Non-pigmented ciliary epithelial cell (primary cell): ENCODE results near the gene FANCC.
A peak's percentile ranks its signal among the peaks of the same experiment; 100 is the strongest.
"Not testable (repeated sequence)": the region's sequence is repeated elsewhere in the genome, so short reads cannot be mapped to it uniquely, and the experiment has no call there.

ENCODE experiments used
- DNase-seq: peaks from one replicate; pipeline ENCODE4 v3.0.0-alpha.2; 2010; ENCODE audit warnings: low read depth

Gene FANCC

GRCh38 chr9:95280745-95281144 is 36.8 kb downstream of the FANCC start:
- DNase-seq = no peak

GRCh38 chr9:95277509-95277908 is 40.0 kb downstream of the FANCC start:
- no peak for DNase-seq

DNA sequence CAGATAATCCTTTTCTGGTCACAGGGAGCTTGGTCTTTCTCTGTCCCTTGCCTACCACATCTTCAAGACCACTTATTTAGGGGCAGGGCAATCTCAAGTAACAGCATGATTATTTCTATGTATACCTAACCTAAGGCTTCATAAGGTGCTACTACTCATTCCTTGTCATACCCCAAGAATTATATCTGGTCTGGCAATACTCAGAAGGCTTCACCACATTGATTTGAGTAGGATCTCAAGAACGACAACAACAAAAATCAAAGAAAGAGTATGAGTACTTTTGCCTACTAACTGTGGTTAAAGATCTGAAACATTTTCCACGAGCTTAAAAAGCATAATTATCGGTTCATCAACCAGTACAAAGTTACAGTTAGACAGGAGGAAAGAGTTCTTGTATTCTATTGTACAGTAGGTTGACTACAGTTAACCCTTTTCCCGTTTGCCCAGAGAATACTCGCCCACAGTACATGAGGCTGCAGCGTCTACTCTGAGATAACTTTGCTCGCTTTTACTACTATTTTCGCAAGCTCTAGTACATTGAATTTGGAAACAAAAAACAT is 41.0 kb downstream of the FANCC start:
- no peak for DNase-seq

DNA sequence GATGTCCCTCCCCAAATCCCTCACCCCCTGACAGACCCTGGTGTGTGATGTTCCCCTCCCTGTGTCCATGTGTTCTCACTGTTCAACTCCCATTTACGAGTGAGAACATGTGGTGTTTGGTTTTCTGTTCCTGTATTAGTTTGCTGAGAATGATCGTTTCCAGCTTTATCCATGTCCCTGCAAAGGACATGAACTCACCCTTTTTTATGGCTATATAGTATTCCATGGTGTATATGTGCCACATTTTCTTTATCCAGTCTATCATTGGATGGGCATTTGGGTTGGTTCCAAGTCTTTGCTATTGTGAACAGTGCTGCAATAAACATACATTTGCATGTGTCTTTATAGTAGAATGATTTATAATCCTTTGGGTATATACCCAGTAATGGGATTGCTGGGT is 43.3 kb downstream of the FANCC start:
- DNase-seq = not testable (repeated sequence)

- no peak for DNase-seq
Observed at GRCh38 chr9:95273369-95274022, 44.0 kb downstream of the FANCC start.

GRCh38 chr9:95272830-95273229 is 44.7 kb downstream of the FANCC start:
- no peak for DNase-seq

- no peak for DNase-seq
Observed at GRCh38 chr9:95270790-95271189, 46.7 kb downstream of the FANCC start.

DNA sequence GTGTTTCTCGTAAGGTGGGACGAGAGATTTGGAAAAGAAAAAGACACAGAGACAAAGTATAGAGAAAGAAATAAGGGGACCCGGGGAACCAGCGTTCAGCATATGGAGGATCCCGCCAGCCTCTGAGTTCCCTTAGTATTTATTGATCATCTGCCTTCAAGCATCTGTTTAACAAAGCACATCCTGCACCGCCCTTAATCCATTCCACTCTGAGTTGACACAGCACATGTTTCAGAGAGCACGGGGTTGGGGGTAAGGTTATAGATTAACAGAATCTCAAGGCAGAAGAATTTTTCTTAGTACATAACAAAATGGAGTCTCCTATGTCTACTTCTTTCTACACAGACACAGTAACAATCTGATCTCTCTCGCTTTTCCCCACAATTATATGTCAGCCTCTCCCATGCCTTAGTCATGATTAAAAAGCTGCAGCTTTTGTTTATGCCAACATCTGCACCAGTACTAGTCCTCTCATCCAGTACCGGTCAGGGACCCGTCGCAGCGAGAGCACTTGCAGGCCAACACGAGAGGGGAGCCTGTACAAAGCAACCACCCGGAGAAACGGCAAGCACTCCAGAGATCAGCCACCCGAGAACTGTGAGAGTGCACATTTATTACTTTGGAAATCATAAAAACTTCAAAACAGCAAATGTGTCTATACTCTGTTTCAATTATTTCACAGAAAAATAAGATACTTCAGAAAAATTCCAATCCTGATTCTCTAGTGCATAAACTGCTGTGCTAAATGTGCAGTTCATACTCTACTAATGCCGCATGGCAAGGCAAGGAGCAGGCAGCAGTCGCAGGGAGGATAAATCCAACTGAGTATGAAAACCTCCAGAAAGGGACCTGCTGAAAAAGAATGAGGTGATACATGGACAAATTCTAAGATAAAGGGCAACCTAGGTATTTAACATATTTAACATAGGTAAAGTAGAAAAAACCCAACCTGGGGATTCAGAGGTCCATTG is 47.4 kb downstream of the FANCC start:
- DNase-seq = not testable (repeated sequence)

DNA sequence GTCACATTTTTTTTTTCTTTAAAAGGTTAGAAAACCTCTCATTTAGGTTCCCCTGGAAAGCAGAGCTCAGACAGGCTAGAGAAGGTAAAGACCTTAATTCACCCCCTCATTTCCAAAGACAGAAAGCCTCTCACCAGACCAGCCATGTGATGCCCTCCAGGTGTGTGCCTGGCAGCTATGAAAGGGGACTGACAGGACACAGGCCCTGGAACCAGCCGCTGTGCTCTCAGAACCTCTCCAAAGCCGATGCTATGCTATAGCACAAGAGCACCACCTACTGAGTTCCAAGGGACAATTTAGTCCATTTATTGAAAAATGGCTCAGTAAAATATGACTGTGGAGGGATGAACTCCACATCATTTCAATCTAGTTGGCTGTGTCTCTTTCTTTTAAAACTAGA is 48.8 kb downstream of the FANCC start:
- no peak for DNase-seq

GRCh38 chr9:95266649-95267048 is 50.9 kb downstream of the FANCC start:
- no peak for DNase-seq

- no peak for DNase-seq
Observed at GRCh38 chr9:95265960-95266359, 51.5 kb downstream of the FANCC start.

DNA sequence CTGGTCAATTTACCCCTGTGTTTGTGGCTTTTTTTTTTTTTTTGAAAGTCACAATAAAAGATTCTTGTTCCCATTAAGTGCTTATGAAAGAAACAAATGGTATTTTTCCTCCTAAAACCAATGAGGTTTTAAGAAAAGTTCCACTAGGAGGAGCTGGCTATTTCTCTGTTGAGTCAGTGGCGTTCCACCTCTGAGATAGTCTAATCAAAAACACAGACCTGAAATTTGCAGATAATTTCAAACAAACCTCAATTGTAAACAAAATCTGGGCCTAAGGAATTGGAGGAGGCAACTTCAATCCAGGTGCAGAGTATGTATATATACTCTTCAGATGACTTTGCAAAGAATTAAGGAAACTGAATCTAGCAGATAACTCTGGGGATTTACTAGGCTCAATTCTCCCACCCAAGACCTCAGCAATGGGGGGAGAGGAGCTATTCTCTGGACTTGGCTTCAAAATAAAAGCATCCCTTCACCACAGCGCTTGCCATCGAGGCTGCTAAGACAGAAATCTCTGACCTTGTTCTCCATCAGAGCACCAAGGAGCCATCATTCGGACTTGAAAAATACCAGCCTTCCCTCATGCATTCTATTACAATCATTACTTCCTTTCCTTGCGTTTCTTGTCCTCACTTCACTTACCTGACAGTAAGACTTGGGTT is 52.4 kb downstream of the FANCC start:
- peak; percentile 11 for DNase-seq

GRCh38 chr9:95261890-95262289 is 55.6 kb downstream of the FANCC start:
- peak; percentile 11 for DNase-seq

- DNase-seq = no peak
Observed at GRCh38 chr9:95250462-95251221, 66.9 kb downstream of the FANCC start.

DNA sequence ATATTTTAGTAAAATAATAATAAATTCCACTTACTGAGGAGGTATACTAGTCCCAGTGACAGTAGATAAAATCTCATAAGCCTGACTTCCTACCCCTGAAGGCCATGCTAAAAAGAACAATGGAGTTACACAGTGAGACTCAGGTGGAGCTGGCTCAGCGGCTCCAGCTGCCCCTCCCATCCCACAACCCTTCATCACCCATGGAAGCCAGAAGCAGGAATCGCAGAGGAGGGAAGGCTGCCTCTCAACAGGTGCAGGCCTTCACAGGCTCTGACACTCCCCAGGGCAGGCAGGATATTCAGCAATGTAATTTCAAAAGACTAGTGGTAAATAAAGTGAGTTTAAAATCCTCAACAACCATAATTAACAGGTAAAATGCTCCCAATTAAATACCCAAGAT is 67.5 kb downstream of the FANCC start:
- no peak for DNase-seq

GRCh38 chr9:95246547-95246946 is 71.0 kb downstream of the FANCC start:
- DNase-seq = no peak

DNA sequence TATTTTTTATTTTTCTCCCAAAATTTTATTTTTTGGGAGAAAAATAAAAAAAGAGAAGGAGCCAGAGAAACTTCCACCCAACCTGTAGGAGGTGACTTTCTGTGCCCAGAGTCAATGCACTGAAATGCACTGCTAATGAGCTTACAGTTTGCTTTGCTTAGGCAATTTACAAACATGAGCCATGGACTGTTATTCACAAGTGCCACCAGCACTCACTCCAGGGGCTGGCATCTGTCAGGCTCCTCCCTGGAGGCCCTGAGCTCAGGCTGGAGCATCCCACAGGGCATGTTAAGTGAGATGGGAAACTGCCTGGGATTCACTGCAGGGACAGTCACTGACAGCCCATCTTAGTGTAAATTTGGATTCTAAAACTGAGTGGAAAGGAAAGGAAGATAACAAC is 74.9 kb downstream of the FANCC start:
- DNase-seq = no peak

DNA sequence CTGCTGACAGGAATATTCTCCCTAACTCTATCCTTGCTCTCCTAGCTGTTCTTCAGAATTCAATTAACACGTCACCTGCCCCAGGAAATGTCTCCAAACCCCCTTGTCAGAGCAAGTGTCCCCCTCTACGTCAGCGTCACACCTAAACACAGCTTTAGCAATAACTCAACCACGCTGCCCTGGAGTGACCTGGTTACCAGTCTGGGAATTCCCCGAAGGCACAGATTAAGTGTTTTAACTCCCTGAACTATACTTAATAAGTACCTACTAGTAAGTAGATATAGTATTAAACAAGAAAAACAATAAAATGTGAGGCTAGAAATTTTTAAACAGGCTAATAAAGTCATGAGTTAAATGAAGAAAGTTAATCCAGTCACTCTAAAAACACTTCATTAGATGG is 78.4 kb downstream of the FANCC start:
- no peak for DNase-seq

GRCh38 chr9:95237336-95237735 is 80.2 kb downstream of the FANCC start:
- no peak for DNase-seq

- no peak for DNase-seq
Observed at GRCh38 chr9:95230046-95230445, 87.5 kb downstream of the FANCC start.

DNA sequence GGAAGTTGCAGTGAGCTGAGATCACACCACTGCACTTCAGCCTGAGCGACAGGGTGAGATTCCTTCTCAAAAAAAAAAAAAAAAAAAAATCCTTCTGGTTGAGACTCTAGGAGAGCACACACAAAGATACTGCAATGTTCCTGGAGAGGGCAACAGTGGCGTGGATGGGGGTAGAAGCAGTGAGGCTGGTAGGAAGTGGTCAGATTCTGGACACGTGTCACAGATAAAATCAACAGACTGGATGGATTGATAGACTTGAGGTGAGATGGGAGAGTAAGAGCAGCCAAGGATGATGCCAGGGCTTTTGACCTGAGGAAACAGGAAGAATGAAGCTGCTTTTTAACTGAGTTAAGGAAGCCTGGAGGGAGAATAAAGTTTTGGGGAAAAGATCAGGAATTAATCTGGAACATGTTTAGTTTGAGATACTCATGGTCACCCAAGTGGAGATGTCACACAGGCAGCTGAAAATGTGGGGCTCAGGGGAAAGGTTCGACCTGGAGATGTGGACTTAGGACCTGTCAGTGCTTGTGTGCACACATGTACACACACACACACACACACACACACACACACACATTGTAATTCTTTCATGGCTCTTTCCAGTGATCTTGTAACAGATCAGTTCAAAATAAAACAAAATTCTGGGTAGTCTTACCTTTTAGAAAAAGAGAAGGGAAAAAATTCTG is 88.1 kb downstream of the FANCC start:
- no peak for DNase-seq
